Measurements from ENCODE around the gene PLCB2.

The PLCB2 gene

DNA sequence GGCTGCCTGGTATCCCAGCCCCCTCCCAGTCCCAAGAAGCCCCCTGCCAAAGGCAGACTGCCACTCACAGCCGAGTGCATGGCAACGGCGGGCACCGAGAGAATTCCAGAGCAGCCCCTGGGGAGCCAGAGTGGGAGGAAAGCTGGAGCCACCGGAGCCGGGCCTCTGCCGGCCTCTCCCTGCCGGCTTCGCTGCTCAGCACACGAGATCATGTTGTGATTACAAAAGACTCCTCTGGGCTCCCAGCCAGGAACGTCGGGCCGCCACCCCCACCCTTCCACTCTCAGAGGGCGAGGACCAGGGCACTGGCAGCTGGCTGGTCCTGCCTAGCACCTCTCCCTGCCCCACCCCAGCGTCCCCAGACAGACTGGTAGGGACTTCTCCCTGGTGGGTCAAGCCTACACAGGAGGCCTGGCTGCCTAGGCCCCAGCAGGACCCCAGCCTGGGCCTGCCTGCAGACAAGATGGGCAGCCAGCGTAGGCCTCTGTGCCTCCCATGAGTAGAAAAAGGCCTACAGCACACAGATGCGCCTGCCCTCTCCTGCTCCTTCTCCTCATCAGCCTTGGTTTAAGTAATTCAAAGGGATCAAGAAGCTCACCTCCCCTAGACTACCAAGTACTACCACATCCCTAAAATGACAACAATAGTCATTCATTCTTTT lies 33.1 kb upstream of the PLCB2 start, which contains the start of gene CCDC9B:
CCDC9B (minus strand) TSS at position 200 of the 661 bp plus-strand sequence; CDS start at position 80, 120 bp downstream.
- FAIRE-seq = no peak

- no peak for FAIRE-seq
Measured at GRCh38 chr15:40340038-40340739, 32.5 kb upstream of the PLCB2 start.

DNA sequence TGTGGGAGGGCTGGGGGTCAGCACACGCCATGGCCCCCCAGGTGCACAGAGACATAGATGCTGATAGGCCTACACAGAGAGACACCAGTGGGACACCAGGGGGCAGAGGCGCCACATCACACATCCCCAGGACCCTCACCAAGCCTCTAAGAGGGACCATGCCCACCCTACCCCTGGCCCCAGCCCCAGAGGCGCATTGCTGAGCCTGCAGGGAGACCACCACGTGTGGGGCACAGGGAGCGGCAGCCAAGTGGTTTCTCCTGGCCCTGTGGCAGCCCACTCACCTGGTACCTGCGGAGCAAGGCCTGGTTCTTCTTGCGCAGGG lies 31.8 kb upstream of the PLCB2 start:
- FAIRE-seq = no peak

- FAIRE-seq = no peak
Measured at GRCh38 chr15:40338921-40339620, 31.3 kb upstream of the PLCB2 start.

GRCh38 chr15:40338041-40338657 lies 30.4 kb upstream of the PLCB2 start:
- FAIRE-seq = peak; percentile 89

GRCh38 chr15:40337597-40337996 lies 29.9 kb upstream of the PLCB2 start:
- FAIRE-seq = no peak

DNA sequence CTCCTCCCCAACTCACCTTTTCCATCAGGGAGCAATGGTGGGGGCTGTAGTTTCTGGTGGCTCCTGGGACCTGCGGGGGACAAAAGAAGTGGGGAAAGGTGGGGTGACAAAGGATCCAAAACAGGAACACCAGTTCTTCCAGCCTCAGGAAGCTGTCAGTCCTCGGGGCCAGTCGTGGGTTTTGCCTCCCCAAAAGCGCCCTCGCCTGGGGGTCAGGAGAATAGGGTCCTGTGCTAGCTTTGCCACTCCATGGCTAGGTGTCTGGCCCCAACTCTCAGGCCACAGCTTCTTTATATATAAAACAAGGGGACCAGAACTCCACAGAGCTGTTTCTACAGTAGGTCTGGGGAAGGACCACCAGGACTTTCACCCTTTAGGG lies 29.0 kb upstream of the PLCB2 start:
- peak; percentile 28 for FAIRE-seq

- FAIRE-seq = no peak
Measured at GRCh38 chr15:40335938-40336743, 28.4 kb upstream of the PLCB2 start.

DNA sequence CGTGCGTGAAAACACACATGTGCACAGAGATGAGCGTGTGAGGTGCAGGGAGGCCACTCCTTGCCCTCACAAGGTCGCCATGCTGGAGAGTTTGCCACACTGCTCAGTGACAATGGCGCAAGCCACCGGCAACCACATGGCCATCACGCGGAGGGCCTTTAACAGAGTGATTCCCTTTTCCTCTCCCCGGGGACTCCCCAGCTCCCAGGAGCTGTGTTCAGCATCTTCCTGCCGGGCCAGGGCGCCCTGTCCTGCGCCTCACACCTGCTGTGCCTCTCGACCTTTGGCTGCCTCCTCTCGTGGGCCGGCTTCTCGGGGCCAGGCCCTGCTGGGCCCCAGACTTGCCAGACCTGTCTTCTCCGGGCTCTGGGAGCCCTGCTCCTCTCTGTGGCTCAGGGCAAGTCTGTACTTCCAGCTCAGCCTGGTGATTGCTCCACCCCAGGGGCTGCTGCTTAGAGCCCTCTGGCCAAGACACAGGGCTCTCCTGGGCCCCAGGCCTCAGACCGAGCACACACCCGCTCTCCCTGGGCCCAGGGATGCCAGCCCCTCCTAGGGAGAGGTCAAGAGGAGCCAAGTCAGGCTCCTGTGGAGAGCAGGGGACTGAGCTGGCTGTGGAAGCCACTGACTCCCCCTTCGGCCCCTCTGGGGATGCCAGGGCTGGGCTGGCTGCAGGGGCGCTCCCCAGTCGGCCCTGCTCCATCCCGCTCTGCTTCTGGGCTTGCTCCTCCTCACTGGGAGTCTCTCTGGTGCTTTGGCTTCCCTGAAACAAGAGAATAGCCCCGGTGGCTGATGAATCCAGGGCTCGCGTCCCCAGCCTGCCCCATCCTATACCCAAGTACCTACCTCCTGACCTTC lies 27.4 kb upstream of the PLCB2 start:
- FAIRE-seq = no peak

DNA sequence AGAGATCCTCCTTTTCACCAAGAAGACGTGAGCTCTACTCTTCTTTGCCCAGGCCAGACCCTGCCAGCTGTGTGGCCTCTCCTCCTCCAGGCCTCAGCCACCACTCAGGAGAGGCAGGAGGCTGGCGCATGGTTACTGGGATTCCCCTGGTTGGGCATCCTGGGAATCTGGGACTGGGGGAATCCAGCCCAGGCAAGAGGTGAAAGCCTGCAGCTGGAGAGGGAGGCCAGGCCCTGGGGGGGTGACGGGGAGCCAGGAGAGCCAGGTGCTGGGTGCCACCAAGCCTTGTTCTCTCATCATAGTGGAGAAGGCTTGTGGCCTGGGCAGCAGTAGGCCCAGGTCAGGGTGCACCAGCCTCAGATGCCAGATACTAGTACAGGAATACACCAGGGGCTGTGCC lies 26.8 kb upstream of the PLCB2 start:
- no peak for FAIRE-seq

- no peak for FAIRE-seq
Measured at GRCh38 chr15:40333922-40334492, 26.3 kb upstream of the PLCB2 start.

GRCh38 chr15:40332113-40332781 lies 24.5 kb upstream of the PLCB2 start:
- no peak for FAIRE-seq

DNA sequence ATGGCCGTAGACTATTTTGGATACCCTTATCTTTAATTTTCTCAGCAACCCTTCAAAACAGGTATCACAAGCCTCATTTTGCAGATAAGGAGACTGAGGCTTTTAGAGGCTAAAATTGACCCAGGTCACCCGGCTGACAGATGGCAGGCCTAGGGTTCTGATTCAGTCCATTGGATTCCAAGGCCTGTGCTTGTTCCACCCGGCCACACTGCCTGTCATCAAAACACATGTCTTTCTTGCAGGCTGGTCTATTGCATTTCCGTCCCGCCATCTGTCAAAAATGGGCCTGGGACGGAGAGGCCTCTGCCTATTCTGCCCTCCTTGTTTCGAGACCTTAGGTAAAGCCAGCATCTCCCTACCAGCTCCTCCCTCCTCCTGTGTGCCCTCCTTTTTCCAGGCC lies 23.9 kb upstream of the PLCB2 start:
- no peak for FAIRE-seq

DNA sequence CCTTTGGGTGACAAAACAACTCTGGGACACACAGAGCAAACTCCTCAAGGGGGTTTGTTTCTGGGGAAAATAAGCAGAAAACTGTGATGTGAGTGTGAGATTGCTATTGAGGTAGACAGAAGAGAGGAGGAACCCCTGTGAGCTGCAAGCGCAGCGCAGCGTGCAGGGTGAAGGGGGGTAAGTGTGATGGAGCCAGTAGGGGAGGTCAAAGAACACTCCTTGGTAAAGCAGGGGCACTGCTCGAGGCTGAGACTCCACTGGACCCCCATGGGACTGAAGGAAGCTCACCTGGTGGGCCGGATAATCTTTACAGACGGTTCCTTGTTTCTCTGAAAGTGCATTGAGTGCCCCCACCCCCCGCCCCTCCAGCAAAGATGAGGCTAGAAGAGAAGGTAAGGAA lies 23.3 kb upstream of the PLCB2 start:
- no peak for FAIRE-seq

GRCh38 chr15:40330368-40330836 lies 22.7 kb upstream of the PLCB2 start:
- no peak for FAIRE-seq

- no peak for FAIRE-seq
Measured at GRCh38 chr15:40329804-40330203, 22.1 kb upstream of the PLCB2 start.

DNA sequence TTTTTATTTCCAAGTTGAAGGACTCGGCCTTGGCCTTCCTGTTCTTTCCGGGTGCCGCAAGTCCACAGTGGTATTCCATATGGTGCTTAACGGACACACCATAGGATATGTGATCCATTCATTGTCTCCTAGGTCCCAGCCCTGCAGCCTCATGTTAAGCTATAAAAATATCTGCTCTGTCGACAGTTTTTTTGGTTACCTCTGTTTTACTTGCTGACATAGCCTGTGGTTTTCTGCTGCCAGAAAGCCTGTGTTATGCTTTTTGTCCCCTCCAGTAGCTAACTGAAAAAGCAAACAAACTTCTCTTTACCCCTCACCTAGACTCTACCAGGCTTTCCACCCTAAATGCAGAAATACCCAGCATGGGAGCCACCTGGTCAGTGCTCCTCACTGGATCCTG lies 21.0 kb upstream of the PLCB2 start:
- no peak for FAIRE-seq

GRCh38 chr15:40328176-40328575 lies 20.4 kb upstream of the PLCB2 start:
- peak; percentile 86 for FAIRE-seq

GRCh38 chr15:40327457-40327856 lies 19.7 kb upstream of the PLCB2 start:
- FAIRE-seq = no peak

GRCh38 chr15:40325700-40326099 lies 18.0 kb upstream of the PLCB2 start:
- no peak for FAIRE-seq

- no peak for FAIRE-seq
Measured at GRCh38 chr15:40325188-40325587, 17.5 kb upstream of the PLCB2 start.
